HepG2 (cell line): ENCODE measurements around the gene RASAL3. TPM values are rescaled to one million over a fixed set of nuclear protein-coding genes. Genes with fewer than 3 reads are reported as not detected.
A peak's percentile ranks its signal among the peaks of the same experiment; 100 is the strongest.

ENCODE experiments used
- DBP ChIP-seq: sonication (generic); formaldehyde crosslinking; IDR thresholded peaks from 2 replicates; pipeline ENCODE4 v1.4.0; 2020; ENCODE audit warnings: missing genetic modification reagents; ENCODE audit errors: not compliant biosample characterization
- ESRRA ChIP-seq: sonication (generic); formaldehyde crosslinking; IDR thresholded peaks from 2 replicates; pipeline ENCODE4 v1.5.1; 2020; ENCODE audit warnings: mild to moderate bottlenecking, low read depth, missing genetic modification reagents
- HES4 ChIP-seq: sonication (generic); formaldehyde crosslinking; IDR thresholded peaks from 2 replicates; pipeline ENCODE4 v1.9.0; 2021; ENCODE audit warnings: mild to moderate bottlenecking, missing genetic modification reagents, borderline replicate concordance
- HIVEP1 ChIP-seq: sonication (generic); formaldehyde crosslinking; IDR thresholded peaks from 2 replicates; pipeline ENCODE4 v1.4.0; 2020; ENCODE audit warnings: mild to moderate bottlenecking, missing genetic modification reagents
- KAT8 ChIP-seq: IDR thresholded peaks from 2 replicates; pipeline ENCODE4 v1.6.1; 2016; ENCODE audit warnings: missing genetic modification reagents, missing compliant biosample characterization
- MAFF ChIP-seq: IDR thresholded peaks from 2 replicates; pipeline ENCODE4 v1.6.1; 2011; ENCODE audit warnings: low read depth, low read length, improper control_type of control experiment
- MEIS2 ChIP-seq: sonication (generic); formaldehyde crosslinking; IDR thresholded peaks from 2 replicates; pipeline ENCODE4 v1.9.0; 2021; ENCODE audit warnings: mild to moderate bottlenecking, missing genetic modification reagents
- NFKB2 ChIP-seq: sonication (generic); formaldehyde crosslinking; IDR thresholded peaks from 2 replicates; pipeline ENCODE4 v1.4.0; 2020; ENCODE audit warnings: missing genetic modification reagents, borderline replicate concordance
- PATZ1 ChIP-seq: sonication (generic); formaldehyde crosslinking; IDR thresholded peaks from 2 replicates; pipeline ENCODE4 v1.4.0; 2020; ENCODE audit warnings: missing genetic modification reagents
- STAT5B ChIP-seq: sonication (generic); formaldehyde crosslinking; IDR thresholded peaks from 2 replicates; pipeline ENCODE4 v1.4.0; 2020; ENCODE audit warnings: missing genetic modification reagents
- ZBTB38 ChIP-seq: sonication (generic); formaldehyde crosslinking; IDR thresholded peaks from 2 replicates; pipeline ENCODE4 v1.5.1; 2020; ENCODE audit warnings: mild to moderate bottlenecking, missing genetic modification reagents
- ZKSCAN8 ChIP-seq: IDR thresholded peaks from 2 replicates; pipeline ENCODE4 v1.6.1; 2016; ENCODE audit warnings: borderline replicate concordance, missing genetic modification reagents, missing compliant biosample characterization
- ZNF121 ChIP-seq: sonication (generic); formaldehyde crosslinking; IDR thresholded peaks from 2 replicates; pipeline ENCODE4 v1.5.0; 2020; ENCODE audit warnings: mild to moderate bottlenecking, missing genetic modification reagents
- ZNF33A ChIP-seq: sonication (generic); formaldehyde crosslinking; IDR thresholded peaks from 2 replicates; pipeline ENCODE4 v1.5.1; 2020; ENCODE audit warnings: missing genetic modification reagents, mild to moderate bottlenecking, moderate library complexity, borderline replicate concordance
- ZNF382 ChIP-seq: sonication (generic); formaldehyde crosslinking; IDR thresholded peaks from 2 replicates; pipeline ENCODE4 v1.5.0; 2020; ENCODE audit warnings: missing genetic modification reagents, mild to moderate bottlenecking, borderline replicate concordance
- polyA plus RNA-seq, 8 experiments: library from polyadenylated mRNA; depleted of rRNA in 3 of 8; stranded (reverse) in 7 of 8; unstranded in 1 of 8; fragments of >200 nt; fragmentation: Illumina TruSeq in 4 of 8; extraction: Trizol in 4 of 8; gene quantifications; 2 replicates each; pipeline versions ENCODE4 v1.2.1 to v1.2.3, GENCODE V29; 2011 to 2016; ENCODE audit warnings: low read depth in 4 of 8, missing spikeins in 1 of 8, mixed read lengths in 1 of 8; ENCODE audit not compliant: insufficient read depth in 1 of 8
- total RNA-seq, 5 experiments: library from RNA; depleted of rRNA; stranded (reverse); fragments of >200 nt; fragmentation: Illumina TruSeq; extraction: Trizol; gene quantifications; 2 replicates each; pipeline ENCODE4 v1.2.3, GENCODE V29; 2016; ENCODE audit warnings: low read depth in 1 of 5
- TF ChIP-seq, protein P1 (sequence below): sonication (generic); formaldehyde crosslinking; conservative IDR thresholded peaks from 2 replicates; pipeline ENCODE4 v1.4.0; 2020; ENCODE audit warnings: mild to moderate bottlenecking, missing genetic modification reagents, moderate library complexity

Gene RASAL3
- total and polyA plus RNA-seq, 2 of the 13 experiments (the other 11 are each of a cell fraction or from before 2014, with no cell fraction given), result not detected

GRCh38 chr19:15452111-15453047 lies 12.0 kb downstream of the RASAL3 start (continued):
- TF ChIP-seq, protein P1, sequence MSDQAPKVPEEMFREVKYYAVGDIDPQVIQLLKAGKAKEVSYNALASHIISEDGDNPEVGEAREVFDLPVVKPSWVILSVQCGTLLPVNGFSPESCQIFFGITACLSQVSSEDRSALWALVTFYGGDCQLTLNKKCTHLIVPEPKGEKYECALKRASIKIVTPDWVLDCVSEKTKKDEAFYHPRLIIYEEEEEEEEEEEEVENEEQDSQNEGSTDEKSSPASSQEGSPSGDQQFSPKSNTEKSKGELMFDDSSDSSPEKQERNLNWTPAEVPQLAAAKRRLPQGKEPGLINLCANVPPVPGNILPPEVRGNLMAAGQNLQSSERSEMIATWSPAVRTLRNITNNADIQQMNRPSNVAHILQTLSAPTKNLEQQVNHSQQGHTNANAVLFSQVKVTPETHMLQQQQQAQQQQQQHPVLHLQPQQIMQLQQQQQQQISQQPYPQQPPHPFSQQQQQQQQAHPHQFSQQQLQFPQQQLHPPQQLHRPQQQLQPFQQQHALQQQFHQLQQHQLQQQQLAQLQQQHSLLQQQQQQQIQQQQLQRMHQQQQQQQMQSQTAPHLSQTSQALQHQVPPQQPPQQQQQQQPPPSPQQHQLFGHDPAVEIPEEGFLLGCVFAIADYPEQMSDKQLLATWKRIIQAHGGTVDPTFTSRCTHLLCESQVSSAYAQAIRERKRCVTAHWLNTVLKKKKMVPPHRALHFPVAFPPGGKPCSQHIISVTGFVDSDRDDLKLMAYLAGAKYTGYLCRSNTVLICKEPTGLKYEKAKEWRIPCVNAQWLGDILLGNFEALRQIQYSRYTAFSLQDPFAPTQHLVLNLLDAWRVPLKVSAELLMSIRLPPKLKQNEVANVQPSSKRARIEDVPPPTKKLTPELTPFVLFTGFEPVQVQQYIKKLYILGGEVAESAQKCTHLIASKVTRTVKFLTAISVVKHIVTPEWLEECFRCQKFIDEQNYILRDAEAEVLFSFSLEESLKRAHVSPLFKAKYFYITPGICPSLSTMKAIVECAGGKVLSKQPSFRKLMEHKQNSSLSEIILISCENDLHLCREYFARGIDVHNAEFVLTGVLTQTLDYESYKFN (CRISPR knock-in tag), result no peak
- TF ChIP-seq KAT8, result no peak
- TF ChIP-seq MAFF, result no peak
- TF ChIP-seq ZKSCAN8 (CRISPR knock-in tag), result no peak
- TF ChIP-seq HIVEP1 (CRISPR knock-in tag), result 0 out of 2 replicates have a peak, but pooled peaks have one; percentile 38
- TF ChIP-seq ZNF33A (CRISPR knock-in tag), result no peak
- TF ChIP-seq HES4, result no peak
- TF ChIP-seq ZBTB38, result 0 out of 2 replicates have a peak, but pooled peaks have one; percentile 36
- TF ChIP-seq STAT5B (CRISPR knock-in tag), result no peak
- no peak for TF ChIP-seq ZNF382
- no peak for TF ChIP-seq PATZ1 (CRISPR knock-in tag)
- TF ChIP-seq ESRRA, result no peak
- no peak for TF ChIP-seq NFKB2 (CRISPR knock-in tag)
- peak; percentile 53; the same call in 1 of the 2 replicates for TF ChIP-seq MEIS2 (CRISPR knock-in tag)
- TF ChIP-seq DBP (CRISPR knock-in tag), result no peak
- TF ChIP-seq ZNF121 (CRISPR knock-in tag), result peak; percentile 84
